ENCODE measurements around the gene CLHC1.
"Not testable (repeated sequence)": the region's sequence is repeated elsewhere in the genome, so short reads cannot be mapped to it uniquely, and the experiment has no call there.

CLHC1 gene

DNA sequence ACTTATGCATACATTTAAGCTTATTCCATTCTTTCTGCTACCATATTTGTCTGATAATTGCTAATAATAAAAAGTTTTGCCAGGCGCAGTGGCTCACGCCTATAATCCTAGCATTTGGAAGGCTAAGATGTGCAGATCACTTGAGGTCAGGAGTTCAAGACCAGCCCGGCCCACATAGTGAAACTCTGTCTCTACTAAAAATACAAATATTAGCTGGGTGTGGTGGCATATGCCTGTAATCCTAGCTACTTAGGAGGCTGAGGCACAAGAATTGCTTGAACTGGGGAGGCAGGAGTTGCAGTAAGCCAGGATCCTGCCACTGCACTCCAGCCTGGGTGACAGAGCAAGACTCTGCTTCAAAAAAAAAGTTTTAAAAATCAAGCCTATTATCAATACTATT, 27.5 kb upstream of the CLHC1 start:
- H3K4me1 ChIP-seq (ENCODE audit: control insufficient read depth, insufficient read depth, low read length, unreplicated experiment); H3K4me3 ChIP-seq (ENCODE audit: low read depth, low read length); H2AFZ ChIP-seq (ENCODE audit: low read length, unreplicated experiment); H3K27me3 ChIP-seq (ENCODE audit: insufficient read depth, low read length); H3K27ac ChIP-seq (ENCODE audit: low read depth, low read length); H3K79me2 ChIP-seq (ENCODE audit: control insufficient read depth, insufficient read depth, low read length, unreplicated experiment): not testable (repeated sequence)
- H3K36me3 ChIP-seq (ENCODE audit: insufficient read depth, low read length) = peaks cover 21% of the 10 kb centered on the region

DNA sequence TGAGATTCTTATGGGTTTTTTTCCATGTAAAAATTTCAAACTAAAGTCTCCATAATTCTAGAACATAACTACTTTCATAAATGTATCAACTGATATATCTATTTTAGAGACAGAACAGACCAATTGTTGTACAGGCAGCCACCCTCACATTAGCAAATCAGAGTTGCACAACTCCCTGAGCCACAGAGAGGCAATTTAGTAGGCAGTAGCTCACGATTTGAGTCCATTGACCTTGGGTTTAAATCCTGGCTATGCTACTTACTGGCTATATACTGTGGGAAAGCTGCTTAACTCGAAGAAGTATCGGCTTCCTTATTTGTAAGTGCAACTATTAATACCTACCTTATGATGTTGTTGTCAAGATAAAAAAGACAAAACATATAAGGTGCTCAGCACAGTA, 20.7 kb upstream of the CLHC1 start:
- H3K27ac ChIP-seq (ENCODE audit: low read depth, low read length) = no peak overlapping the region
- no peak overlapping the region for H2AFZ ChIP-seq (ENCODE audit: low read length, unreplicated experiment)
- H3K4me1 ChIP-seq (ENCODE audit: control insufficient read depth, insufficient read depth, low read length, unreplicated experiment) = no peaks in the 10 kb centered on the region
- H3K79me2 ChIP-seq (ENCODE audit: control insufficient read depth, insufficient read depth, low read length, unreplicated experiment) = no peaks in the 10 kb centered on the region
- peaks cover 15% of the 10 kb centered on the region for H3K36me3 ChIP-seq (ENCODE audit: insufficient read depth, low read length)
- H3K4me3 ChIP-seq (ENCODE audit: low read depth, low read length) = no peak overlapping the region
- no peaks in the 10 kb centered on the region for H3K27me3 ChIP-seq (ENCODE audit: insufficient read depth, low read length)

DNA sequence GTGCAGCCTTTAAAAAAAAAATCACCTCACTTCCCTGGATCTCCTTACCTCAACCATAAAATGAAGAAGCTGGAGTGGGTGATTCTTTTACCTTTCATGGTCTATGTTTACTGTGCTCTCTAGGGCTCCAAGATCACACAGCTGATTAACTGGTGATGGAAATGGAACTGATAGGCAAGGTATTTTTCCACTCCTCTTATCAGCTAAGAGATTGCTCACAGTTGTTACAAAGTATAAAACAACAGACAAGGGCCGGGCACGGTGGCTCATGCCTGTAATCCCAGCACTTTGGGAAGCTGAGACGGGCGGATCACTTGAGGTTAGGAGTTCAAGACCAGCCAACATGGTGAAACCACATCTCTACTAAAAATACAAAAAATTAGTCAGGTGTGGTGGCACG, 14.9 kb upstream of the CLHC1 start:
- no peak overlapping the region for H2AFZ ChIP-seq (ENCODE audit: low read length, unreplicated experiment)
- no peaks in the 10 kb centered on the region for H3K4me1 ChIP-seq (ENCODE audit: control insufficient read depth, insufficient read depth, low read length, unreplicated experiment)
- H3K27me3 ChIP-seq (ENCODE audit: insufficient read depth, low read length) = no peaks in the 10 kb centered on the region
- peaks cover 6% of the 10 kb centered on the region for H3K36me3 ChIP-seq (ENCODE audit: insufficient read depth, low read length)
- H3K4me3 ChIP-seq (ENCODE audit: low read depth, low read length) = no peak overlapping the region
- no peaks in the 10 kb centered on the region for H3K79me2 ChIP-seq (ENCODE audit: control insufficient read depth, insufficient read depth, low read length, unreplicated experiment)
- no peak overlapping the region for H3K27ac ChIP-seq (ENCODE audit: low read depth, low read length)

DNA sequence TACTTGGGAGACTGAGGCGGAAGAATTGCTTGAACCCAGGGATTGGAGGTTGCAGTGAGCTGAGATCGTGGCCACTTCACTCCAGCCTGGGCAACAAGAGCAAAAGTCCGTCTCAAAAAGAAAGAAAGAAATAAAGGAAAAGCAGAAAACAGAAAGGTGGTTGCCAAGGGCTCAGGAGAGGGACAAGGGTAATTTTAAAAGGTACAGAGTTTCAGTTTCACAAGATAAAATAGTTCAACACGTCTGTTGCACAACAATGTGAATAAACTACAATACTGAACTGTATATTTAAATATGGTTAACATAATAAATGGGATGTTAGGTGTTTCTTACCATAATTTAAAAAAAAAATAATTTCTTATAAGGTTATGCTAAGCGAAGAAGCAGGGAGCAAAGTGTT, 13.3 kb upstream of the CLHC1 start:
- no peaks in the 10 kb centered on the region for H3K4me1 ChIP-seq (ENCODE audit: control insufficient read depth, insufficient read depth, low read length, unreplicated experiment)
- H3K79me2 ChIP-seq (ENCODE audit: control insufficient read depth, insufficient read depth, low read length, unreplicated experiment) = no peaks in the 10 kb centered on the region
- H3K27ac ChIP-seq (ENCODE audit: low read depth, low read length) = no peak overlapping the region
- no peak overlapping the region for H2AFZ ChIP-seq (ENCODE audit: low read length, unreplicated experiment)
- no peak overlapping the region for H3K4me3 ChIP-seq (ENCODE audit: low read depth, low read length)
- H3K36me3 ChIP-seq (ENCODE audit: insufficient read depth, low read length) = peaks cover 6% of the 10 kb centered on the region
- no peaks in the 10 kb centered on the region for H3K27me3 ChIP-seq (ENCODE audit: insufficient read depth, low read length)

DNA sequence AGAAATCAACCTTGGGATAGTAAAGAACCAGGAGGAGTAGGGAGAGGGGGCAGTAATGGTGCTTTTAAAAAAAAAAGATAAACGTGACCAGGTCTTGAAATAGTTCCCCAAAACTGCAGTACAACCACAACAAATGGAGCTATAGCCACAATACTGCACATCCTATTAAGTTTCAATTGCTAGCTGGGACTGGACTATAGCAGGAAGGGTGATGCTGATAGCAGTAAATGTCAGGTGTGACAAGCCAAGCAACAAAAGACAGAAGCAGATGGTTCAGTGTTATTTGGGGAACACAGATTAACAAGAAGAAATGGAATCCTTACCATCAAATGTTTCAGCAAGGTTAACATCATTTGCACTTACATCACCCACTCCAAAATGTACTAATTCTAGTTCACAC, 10.5 kb upstream of the CLHC1 start:
- H3K27ac ChIP-seq (ENCODE audit: low read depth, low read length) = no peak overlapping the region
- H3K4me3 ChIP-seq (ENCODE audit: low read depth, low read length) = no peak overlapping the region
- no peaks in the 10 kb centered on the region for H3K79me2 ChIP-seq (ENCODE audit: control insufficient read depth, insufficient read depth, low read length, unreplicated experiment)
- peaks cover 9% of the 10 kb centered on the region for H3K36me3 ChIP-seq (ENCODE audit: insufficient read depth, low read length)
- no peaks in the 10 kb centered on the region for H3K27me3 ChIP-seq (ENCODE audit: insufficient read depth, low read length)
- H3K4me1 ChIP-seq (ENCODE audit: control insufficient read depth, insufficient read depth, low read length, unreplicated experiment) = no peaks in the 10 kb centered on the region
- H2AFZ ChIP-seq (ENCODE audit: low read length, unreplicated experiment) = no peak overlapping the region

DNA sequence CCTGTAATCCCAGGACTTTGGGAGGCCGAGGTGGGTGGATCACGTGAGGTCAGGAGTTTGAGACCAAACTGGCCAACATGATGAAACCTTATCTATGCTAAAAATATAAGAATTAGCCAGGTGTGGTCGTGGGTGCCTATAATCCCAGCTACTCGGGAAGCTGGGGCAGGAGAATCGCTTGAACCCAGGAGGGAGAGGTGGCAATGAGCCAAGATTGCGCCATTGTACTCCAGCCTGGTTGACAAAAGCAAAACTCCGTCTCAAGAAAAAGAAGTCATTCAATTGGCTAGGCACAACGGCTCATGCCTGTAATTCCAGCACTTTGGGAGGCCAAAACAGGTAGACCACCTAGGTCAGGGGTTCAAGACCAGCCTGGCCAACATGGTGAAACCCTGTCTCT, 9.5 kb upstream of the CLHC1 start:
- not testable (repeated sequence) for H3K4me3 ChIP-seq (ENCODE audit: low read depth, low read length); H3K27me3 ChIP-seq (ENCODE audit: insufficient read depth, low read length); H3K27ac ChIP-seq (ENCODE audit: low read depth, low read length); H3K79me2 ChIP-seq (ENCODE audit: control insufficient read depth, insufficient read depth, low read length, unreplicated experiment); H3K4me1 ChIP-seq (ENCODE audit: control insufficient read depth, insufficient read depth, low read length, unreplicated experiment); H2AFZ ChIP-seq (ENCODE audit: low read length, unreplicated experiment)
- H3K36me3 ChIP-seq (ENCODE audit: insufficient read depth, low read length) = peaks cover 14% of the 10 kb centered on the region

DNA sequence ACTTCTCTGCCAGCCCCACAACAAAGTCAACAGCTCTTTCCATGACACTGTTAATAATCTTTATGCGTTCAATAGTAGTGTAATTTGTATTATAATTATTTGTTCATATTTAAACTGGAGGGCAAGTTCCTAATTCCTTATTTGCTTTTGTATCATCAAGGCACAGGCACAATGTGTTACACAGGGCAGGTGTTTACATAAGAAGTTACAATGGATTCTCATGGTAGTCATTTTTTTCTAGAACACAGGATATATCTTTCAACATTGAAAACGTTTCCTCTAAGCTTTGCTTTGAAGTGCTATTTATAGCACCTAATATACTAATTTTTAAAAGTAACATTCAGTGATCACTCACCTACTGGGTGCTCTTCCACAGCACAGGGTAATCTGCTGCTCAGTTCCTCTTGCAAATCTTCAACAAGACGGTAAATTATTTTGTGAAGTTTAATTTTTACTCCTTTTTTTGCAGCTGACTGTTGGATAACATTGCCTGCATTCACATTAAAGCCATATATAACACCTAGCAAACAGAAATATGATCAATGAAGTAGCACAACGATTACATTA, 7.6 kb upstream of the CLHC1 start:
- H3K4me1 ChIP-seq (ENCODE audit: control insufficient read depth, insufficient read depth, low read length, unreplicated experiment) = peaks cover 5% of the 10 kb centered on the region
- no peak overlapping the region for H3K4me3 ChIP-seq (ENCODE audit: low read depth, low read length)
- no peak overlapping the region for H2AFZ ChIP-seq (ENCODE audit: low read length, unreplicated experiment)
- H3K36me3 ChIP-seq (ENCODE audit: insufficient read depth, low read length) = peaks cover 31% of the 10 kb centered on the region
- no peaks in the 10 kb centered on the region for H3K27me3 ChIP-seq (ENCODE audit: insufficient read depth, low read length)
- peaks cover 10% of the 10 kb centered on the region for H3K79me2 ChIP-seq (ENCODE audit: control insufficient read depth, insufficient read depth, low read length, unreplicated experiment)
- H3K27ac ChIP-seq (ENCODE audit: low read depth, low read length) = no peak overlapping the region

DNA sequence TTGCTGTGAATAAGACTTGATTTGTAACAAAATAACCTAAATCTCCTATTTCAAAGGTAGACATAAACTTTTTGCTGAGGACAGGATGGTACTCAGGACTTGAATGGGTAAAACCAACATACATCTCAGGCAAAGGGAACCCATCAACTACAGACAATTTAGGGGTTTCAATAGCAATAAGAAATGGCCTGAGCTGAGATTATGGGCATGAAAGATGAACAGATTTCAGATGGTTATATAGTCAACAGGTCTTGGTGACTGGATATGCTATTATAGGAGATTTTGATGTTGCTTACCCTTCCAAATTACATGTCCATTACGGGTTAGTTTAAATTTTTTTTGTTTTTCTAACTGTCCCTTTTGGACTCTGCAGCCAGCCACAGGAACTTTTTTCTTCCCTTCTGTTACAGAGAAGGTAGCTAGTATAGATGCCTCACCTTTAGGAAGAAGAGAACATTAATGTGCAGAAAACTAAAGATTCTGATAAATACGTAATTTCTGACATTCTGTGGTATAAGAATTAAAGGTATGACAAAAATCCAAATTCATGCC, 5.0 kb upstream of the CLHC1 start:
- Histone ChIP-seq H3K27me3 (ENCODE audit: insufficient read depth, low read length) (no peaks in the 10 kb centered on the region), H3K4me1 (ENCODE audit: control insufficient read depth, insufficient read depth, low read length, unreplicated experiment) (peaks cover 17% of the 10 kb centered on the region), H2AFZ (ENCODE audit: low read length, unreplicated experiment) (no peak overlapping the region), H3K79me2 (ENCODE audit: control insufficient read depth, insufficient read depth, low read length, unreplicated experiment) (peaks cover 33% of the 10 kb centered on the region), H3K4me3 (ENCODE audit: low read depth, low read length) (no peak overlapping the region), H3K27ac (ENCODE audit: low read depth, low read length) (0 out of 2 replicates have a peak overlapping the region, but pooled peaks have one; percentile 6), H3K36me3 (ENCODE audit: insufficient read depth, low read length) (peaks cover 40% of the 10 kb centered on the region)

DNA sequence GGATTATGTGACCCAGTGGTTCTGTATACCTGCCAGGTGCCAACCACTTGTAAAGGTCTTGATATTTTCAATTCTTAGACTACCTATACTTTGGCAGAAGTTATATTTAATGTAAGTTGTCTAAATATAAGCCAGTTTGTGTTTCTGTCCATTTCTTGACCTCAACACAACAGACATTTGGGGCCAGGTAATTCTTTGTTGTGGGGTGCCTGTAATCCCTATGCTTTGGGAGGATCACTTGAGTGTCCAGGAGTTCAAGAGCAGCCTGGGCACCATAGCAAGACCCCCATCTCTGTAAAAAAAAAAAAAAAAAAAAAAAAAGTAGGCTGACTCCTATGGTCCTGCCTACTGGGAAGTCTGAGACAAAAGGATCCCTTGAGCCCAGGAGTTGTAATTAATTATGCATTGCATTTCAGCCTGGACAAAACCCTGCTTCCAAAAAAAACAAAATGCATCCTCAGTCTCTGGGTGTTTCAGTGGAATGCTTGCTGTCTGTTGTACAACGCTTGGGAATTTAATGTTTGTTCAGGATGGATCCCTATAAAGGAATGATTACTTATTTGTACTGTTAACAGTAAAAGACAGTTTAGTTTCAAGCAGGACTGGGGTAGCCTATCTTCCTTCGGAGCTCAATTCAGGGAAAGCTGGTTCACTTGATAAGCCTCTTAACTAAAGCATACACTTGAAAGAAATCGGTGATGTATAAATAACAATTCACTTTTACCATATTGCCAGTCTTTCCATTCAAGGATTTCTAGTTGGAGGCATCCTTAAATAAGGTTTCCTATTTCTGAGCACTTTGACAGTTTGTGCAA, 3.8 kb upstream of the CLHC1 start:
- peaks cover 40% of the 10 kb centered on the region for H3K36me3 ChIP-seq (ENCODE audit: insufficient read depth, low read length)
- H3K27ac ChIP-seq (ENCODE audit: low read depth, low read length) = no peak overlapping the region
- peaks cover 21% of the 10 kb centered on the region for H3K4me1 ChIP-seq (ENCODE audit: control insufficient read depth, insufficient read depth, low read length, unreplicated experiment)
- 0 out of 2 replicates have a peak overlapping the region, but pooled peaks have one; percentile 97 for H3K4me3 ChIP-seq (ENCODE audit: low read depth, low read length)
- H2AFZ ChIP-seq (ENCODE audit: low read length, unreplicated experiment) = no peak overlapping the region
- H3K27me3 ChIP-seq (ENCODE audit: insufficient read depth, low read length) = no peaks in the 10 kb centered on the region
- H3K79me2 ChIP-seq (ENCODE audit: control insufficient read depth, insufficient read depth, low read length, unreplicated experiment) = peaks cover 40% of the 10 kb centered on the region

DNA sequence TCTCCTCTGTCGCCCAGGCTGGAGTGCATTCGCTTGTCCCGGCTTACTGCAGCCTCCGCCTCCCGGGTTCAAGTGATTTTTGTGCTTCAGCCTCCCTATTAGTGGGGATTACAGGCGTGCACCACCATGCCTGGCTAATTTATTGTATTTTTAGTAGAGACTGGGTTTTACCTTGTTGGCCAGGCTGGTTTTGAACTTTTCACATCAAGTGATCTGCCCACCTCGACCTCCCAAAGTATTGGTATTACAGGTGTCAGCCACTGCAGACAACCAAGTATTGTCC, 1.5 kb upstream of the CLHC1 start:
- peaks cover 37% of the 10 kb centered on the region for H3K36me3 ChIP-seq (ENCODE audit: insufficient read depth, low read length)

More for the DNA sequence above, 1.5 kb upstream of the CLHC1 start:
- Histone ChIP-seq H2AFZ (ENCODE audit: low read length, unreplicated experiment) (no peak overlapping the region), H3K4me1 (ENCODE audit: control insufficient read depth, insufficient read depth, low read length, unreplicated experiment) (peaks cover 24% of the 10 kb centered on the region), H3K79me2 (ENCODE audit: control insufficient read depth, insufficient read depth, low read length, unreplicated experiment) (peaks cover 53% of the 10 kb centered on the region), H3K27me3 (ENCODE audit: insufficient read depth, low read length) (no peaks in the 10 kb centered on the region), H3K4me3 (ENCODE audit: low read depth, low read length) (peak overlapping the region; percentile 97), H3K27ac (ENCODE audit: low read depth, low read length) (peak overlapping the region; percentile 96)
